ENCODE results near the gene ASS1. TPM values are rescaled to one million over a fixed set of nuclear protein-coding genes. Genes with fewer than 3 reads are reported as not detected.

The ASS1 gene
- total and polyA plus RNA-seq, 2 of the 13 experiments (the other 11 are each of a cell fraction or from before 2014, with no cell fraction given): 77.6 to 122 TPM

DNA sequence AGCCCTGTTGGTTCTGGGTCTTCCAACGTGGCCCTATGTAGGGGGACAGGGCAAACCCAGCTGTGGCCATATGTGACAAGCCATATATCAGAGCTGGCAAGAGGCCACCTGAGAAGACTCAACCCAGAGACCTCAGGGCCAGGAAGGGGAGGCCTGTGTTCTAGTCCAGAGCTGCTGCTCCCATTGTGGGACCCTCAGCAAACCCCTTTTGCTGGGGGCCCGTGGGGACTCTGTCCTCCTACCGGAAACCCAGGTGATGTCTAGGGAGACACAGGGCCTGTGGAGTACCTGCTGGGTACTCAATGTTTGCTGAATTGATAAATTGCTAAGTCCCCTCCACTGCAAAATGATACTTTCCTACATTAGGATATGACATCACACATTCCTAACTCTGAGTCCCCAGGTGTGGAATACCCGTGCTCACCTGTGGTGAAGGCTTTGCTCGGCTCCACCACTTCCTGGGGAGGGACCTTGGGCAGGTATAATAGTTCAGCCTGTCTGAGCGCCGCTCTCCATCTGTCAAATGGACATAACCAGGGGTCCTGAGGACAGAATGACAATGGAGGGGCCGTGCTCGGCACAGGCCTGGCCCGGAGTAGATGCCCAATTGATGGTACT, 38.4 kb upstream of the ASS1 start (continued):
- TF ChIP-seq HOMEZ (CRISPR knock-in tag; IDR thresholded peaks at IDR 0.05; ENCODE audit: low read depth) (no peak), RFX1 (IDR thresholded peaks at IDR 0.05) (no peak), NR0B2 (CRISPR knock-in tag; IDR thresholded peaks at IDR 0.05) (no peak), ZNF160 (CRISPR knock-in tag; IDR thresholded peaks at IDR 0.05) (no peak), EEA1 (CRISPR knock-in tag; IDR thresholded peaks at IDR 0.05; ENCODE audit: borderline replicate concordance) (no peak), RELA (CRISPR knock-in tag; IDR thresholded peaks at IDR 0.05) (no peak), ZNF224 (CRISPR knock-in tag; IDR thresholded peaks at IDR 0.05) (no peak)

DNA sequence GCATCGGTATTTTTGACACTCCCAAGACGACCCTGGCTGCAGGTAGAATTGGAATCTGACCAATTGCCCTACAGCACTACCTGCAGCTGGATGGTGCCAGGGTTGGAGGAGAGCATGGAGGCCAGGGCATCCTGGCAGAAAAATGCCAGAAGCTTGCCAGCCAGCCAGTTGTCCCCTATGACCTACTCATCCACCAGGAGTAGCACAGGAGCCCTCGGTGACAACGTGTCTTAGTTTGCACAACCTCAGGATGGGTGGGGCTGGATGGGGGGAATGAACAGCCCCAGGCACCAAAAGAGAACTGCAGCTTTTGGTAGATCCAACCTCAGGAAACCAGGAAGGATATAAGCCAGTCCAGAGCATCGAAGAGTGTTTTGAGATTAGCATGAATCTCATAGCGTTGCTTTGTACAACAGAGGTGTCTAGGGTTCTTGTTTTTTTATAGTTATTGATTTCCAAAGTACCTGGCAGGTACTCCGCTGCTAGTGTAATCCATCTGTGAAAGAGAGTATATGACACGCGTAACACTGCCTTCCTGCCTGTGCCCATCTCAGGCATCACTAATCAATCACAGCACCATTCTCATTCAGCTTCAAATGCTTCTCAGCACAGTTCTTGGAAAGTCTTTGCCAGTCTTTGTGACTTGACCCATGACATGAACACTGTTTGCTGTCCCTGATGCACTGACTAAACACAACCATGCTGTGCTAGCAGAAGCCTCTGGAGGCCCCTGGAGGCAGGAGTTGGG, 36.7 kb upstream of the ASS1 start:
- ChIA-PET POLR2A (no interaction called here), CTCF (ENCODE audit: low intra/inter-chr PET ratio, low total read pairs) (no interaction called here)
- Histone ChIP-seq H3K9ac (ENCODE audit: insufficient read depth, low read depth, low read length) (no peak overlapping the region), H3K27ac (ENCODE audit: extremely low read length, insufficient read depth, low read length) (no peak overlapping the region), H3K4me2 (ENCODE audit: low read depth, low read length) (no peak overlapping the region), H3K9me3 (ENCODE audit: low read length) (no peaks in the 10 kb centered on the region), H3K4me1 (ENCODE audit: insufficient read depth, low read length) (no peaks in the 10 kb centered on the region), H3K36me3 (replicated peaks in 1 of 2; ENCODE audit: control insufficient read depth in 1 of 2, insufficient read depth in 2 of 2, low read length in 2 of 2) (no peaks in the 10 kb centered on the region), H4K20me1 (ENCODE audit: insufficient read depth, low read length) (no peaks in the 10 kb centered on the region), H2AFZ (ENCODE audit: low read length) (no peak overlapping the region), H3K4me3 (replicated peaks in 1 of 3; ENCODE audit: insufficient read depth in 1 of 3, low read depth in 2 of 3, low read length in 3 of 3) (no peak overlapping the region), H3K27me3 (ENCODE audit: control insufficient read depth in 1 of 2, insufficient read depth in 2 of 2, low read length in 2 of 2) (peaks cover 5 to 16% of the 10 kb centered on the region in 2 experiments; a peak in 2 of 5 replicates), H3K79me2 (ENCODE audit: insufficient read depth, low read length) (no peaks in the 10 kb centered on the region)
- FAIRE-seq (no peak), ATAC-seq (no peak), DNase-seq (ENCODE audit: low spot score) (no peak)
- WGBS (ENCODE audit: low lambda C conversion rate): 55% methylated on average over 7 of the region's 9 CpGs
- BruUV-seq (replicated peaks): no TSS peak
- intact Hi-C loops (cut with micrococcal nuclease; ENCODE audit: unreplicated experiment): no loop called here
- in situ Hi-C loops (cut with HindIII; ENCODE audit: extremely low pct_ligation_motif_present, low pct_unique_long_range_greater_than_20kb): no loop called here
- TF ChIP-seq ZNF205 (CRISPR knock-in tag; IDR thresholded peaks at IDR 0.05): no peak
- no peak for TF ChIP-seq ZNF792 (CRISPR knock-in tag; IDR thresholded peaks at IDR 0.05)

All from HepG2 (cell line).